Stromal cell of bone marrow (primary cell): ENCODE results near the gene GGT7.
"Not testable (repeated sequence)": the region's sequence is repeated elsewhere in the genome, so short reads cannot be mapped to it uniquely, and the experiment has no call there.

Source experiments
- DNase-seq: peaks from one replicate; pipeline ENCODE4 v3.0.0-alpha.2; 2012; ENCODE audit warnings: low read depth

The GGT7 gene, protein sequence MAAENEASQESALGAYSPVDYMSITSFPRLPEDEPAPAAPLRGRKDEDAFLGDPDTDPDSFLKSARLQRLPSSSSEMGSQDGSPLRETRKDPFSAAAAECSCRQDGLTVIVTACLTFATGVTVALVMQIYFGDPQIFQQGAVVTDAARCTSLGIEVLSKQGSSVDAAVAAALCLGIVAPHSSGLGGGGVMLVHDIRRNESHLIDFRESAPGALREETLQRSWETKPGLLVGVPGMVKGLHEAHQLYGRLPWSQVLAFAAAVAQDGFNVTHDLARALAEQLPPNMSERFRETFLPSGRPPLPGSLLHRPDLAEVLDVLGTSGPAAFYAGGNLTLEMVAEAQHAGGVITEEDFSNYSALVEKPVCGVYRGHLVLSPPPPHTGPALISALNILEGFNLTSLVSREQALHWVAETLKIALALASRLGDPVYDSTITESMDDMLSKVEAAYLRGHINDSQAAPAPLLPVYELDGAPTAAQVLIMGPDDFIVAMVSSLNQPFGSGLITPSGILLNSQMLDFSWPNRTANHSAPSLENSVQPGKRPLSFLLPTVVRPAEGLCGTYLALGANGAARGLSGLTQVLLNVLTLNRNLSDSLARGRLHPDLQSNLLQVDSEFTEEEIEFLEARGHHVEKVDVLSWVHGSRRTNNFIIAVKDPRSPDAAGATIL

DNA sequence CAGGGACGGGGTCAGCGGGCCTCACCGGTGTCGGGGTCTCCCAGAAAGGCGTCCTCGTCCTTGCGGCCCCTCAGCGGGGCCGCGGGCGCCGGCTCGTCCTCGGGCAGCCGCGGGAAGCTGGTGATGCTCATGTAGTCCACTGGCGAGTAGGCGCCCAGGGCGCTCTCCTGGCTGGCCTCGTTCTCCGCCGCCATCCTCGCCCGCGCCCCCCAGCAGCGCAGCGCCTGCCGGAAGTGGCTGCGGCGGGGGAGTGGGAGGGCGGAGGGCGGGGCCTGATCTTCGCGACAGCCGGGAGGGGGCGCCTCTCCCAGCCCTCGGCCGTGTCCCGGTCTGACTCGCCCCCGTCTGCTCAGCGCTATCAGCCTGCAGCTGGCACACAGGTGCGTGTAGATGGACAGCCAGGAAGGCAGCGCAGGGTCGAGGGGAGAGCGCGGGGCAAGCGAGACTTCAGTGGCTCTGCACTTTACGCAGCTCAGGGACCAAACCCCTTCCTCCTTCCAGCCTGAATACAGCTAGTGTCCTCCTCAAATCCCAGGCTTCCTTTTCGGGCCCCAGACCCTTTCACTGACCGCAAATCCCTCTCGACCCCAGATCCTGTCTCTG, at the start of gene GGT7:
GGT7 (minus strand) TSS at position 235 of the 603 bp plus-strand sequence; CDS start at position 194, 41 bp downstream.
- peak; percentile 35 for DNase-seq

GRCh38 chr20:34921436-34921835, 48.8 kb upstream of the GGT7 start:
- DNase-seq = peak; percentile 16

DNA sequence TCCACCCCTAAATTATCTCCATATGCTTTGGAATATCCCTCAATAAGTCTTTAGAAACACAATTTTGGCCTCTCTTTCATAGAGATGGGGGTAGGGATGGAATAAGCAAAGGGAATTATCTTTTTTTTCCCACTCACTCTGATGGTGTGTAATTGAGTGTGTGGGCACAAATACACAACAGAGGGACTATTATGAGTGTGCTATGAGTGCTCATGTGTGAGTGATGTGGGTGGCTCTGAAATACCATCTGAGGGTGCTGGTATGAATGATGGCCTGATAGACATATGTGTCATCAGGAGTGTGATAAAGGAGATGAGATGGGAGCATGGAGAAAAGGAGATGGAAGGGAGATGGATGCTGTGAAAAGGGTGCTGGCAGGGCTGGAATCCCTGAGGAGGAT, 47.4 kb upstream of the GGT7 start:
- DNase-seq = no peak

- no peak for DNase-seq
These were observed 44.2 kb upstream of the GGT7 start for GRCh38 chr20:34916774-34917354.

DNA sequence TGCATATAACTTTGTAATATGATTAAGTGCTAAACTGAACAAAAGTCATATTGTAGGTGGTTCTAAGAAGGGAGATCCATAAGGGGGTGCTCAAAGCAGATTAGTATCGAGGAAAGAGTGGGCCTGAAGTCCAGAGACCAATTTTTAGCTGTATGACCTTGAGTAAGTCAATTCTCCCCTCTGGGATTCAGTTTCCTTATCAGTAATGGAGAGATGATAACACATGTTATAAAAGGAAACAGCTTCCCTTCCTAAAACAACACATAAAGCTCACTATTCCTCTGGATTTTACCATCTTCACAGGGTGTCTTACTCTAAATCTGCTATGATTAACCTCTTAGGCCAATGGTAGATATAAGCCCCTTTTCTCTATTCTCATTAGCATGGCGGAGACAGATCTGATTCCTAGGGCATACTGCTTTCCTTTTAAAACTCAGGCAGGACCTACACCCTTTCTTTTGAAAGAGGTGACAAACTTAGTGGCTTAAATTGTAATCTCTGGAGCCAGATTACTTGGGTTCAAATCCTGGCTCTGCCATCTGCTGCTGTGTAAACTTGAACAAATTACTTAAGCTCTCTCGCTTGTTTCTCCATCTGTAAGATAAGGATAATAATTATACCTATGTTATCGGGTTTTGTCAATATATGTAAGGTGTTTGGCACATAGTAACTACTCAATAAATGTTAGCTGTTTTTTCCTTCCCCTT, 43.2 kb upstream of the GGT7 start:
- DNase-seq = no peak

- DNase-seq = no peak
These were observed 42.5 kb upstream of the GGT7 start for GRCh38 chr20:34915131-34915530.

GRCh38 chr20:34907616-34908469, 35.2 kb upstream of the GGT7 start:
- DNase-seq = peak; percentile 85

DNA sequence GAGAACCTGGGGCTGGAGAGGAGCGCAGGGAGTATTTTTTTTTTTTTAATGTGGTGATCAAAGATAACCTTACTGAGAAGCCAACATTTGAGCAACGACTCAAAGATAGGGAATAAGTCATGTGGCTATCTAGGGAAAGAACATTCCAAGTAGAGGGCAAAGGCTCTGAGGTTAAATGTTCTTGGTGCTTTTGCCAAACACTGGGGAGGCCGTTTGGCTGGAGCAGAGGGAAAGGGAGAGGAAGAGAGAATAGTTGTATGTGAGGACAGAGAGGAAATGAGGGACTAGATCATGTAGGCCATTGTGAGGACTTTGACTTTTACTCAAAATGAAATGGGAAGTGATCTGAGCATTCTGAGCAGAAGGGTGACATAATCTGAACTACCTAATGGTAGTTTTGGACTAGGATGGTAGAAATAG, 31.6 kb upstream of the GGT7 start:
- no peak for DNase-seq

DNA sequence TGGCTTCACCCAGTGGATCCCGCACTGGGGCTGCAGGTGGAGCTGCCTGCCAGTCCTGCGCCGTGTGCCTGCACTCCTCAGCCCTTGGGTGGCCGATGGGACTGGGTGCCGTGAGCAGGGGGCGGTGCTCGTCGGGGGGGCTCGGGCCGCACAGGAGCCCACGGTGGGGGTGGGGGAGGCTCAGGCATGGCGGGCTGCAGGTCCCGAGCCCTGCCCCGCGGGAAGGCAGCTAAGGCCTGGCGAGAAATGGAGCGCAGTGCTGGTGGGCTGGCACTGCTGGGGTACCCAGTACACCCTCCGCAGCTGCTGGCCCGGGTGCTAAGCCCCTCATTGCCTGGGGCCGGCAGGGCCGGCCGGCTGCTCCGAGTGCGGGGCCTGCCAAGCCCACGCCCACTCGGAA, 26.1 kb upstream of the GGT7 start:
- DNase-seq = not testable (repeated sequence)

GRCh38 chr20:34898129-34898528, 25.5 kb upstream of the GGT7 start:
- not testable (repeated sequence) for DNase-seq

DNA sequence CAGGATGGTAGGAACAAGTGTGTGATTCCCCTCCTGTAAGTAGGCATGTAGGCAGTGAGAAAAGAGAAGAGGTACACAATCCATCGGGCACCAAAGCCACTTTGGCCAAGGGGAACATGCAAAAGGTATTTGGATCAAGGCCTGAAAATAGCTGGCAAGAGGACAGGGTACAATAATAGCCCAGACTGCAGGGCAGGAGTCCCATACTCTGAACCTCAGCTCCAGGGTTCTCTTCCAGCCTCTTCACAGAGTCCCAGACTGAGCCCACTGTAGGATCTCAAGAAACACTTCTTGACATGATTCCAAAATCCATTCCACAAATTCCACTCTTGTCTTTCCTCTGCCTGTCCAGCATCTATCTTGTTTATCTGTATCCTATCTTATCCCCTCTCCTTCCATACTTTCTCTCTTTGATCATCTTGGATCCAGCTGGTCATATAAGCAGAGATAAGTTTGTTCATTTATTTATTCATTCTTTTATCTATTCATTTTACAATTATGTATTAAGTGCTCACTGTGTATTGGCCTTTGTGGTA, 23.5 kb upstream of the GGT7 start:
- DNase-seq = no peak

GRCh38 chr20:34895465-34895864, 22.8 kb upstream of the GGT7 start:
- no peak for DNase-seq

DNA sequence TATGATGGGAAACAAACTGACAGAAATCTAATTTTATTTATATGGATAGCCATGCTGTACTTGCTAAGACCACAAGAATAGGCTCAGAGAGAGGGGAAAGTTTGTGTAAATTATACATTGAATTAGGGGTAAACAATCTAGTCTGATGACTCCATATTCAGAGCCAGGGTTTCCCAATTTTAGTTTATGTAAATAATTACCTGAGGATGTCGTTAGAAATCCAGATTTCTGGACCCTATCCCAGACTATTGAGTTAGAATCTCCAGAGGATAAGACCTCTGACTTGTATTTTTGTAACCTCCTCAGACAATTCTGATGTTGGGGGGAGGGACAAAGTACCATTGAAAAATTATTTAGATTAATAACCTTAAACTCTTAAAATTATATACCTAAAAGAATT, 22.1 kb upstream of the GGT7 start:
- no peak for DNase-seq

- DNase-seq = no peak
These were observed 20.0 kb upstream of the GGT7 start for GRCh38 chr20:34892671-34893070.

DNA sequence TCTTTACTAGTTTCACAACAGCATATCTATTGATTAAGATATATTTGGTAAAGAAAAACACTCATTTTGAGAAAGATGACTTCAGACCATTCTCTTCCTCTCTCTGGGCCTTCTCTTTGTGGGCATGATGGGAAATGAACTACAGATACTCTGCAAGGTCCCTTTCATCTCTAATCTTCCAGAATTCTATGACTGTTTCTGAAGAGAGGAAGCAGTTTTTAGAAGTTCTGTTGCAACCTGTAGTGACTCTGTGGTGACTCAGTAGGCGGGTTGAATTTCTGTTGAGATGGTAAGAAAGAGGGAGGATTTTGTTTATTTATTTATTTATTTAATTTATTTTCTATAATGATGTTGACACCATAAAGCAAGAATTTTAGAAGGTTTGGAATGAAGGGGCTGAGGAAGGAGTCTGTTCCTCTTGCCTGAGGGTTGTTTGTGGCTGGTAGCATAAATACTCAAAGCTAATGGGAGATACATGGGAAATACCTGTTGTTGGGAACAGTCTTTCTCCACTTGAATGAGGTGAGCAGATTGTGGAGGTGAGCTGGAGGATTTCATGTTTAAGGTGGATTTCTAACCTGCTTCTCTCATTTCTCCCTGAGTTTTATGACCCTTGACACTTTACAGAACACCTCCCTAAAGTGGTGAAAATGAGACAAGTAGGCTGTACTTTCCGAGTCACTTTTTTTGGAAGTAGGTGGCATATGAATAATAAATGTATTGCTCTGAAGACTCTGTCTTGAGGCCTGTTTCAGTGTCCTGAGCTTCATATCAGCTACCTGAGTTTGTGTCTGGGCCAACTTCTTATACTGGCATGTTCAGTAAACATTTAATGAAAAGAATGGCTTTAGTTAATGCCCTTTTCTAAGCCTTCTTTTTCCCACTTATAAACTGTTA, 18.8 kb upstream of the GGT7 start:
- peak; percentile 59 for DNase-seq

DNA sequence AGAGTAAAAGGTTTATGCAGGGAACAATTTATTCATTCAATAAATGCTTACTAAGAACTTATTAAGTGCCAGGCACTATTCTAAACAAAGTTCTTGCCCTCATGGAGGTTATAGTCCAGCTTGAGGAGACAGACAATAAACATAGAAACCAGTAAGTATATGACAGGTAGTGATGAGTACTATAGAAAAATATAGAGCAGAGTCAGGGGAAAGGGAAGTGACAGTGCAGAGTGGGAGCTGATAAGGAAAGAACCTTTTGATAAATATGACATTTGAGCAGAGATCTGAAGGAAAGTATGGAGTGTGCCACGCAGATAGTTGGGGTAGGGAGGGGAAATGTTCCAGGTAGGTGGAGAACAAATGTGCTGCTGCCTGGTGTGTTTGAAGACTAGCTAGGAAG, 15.8 kb upstream of the GGT7 start:
- no peak for DNase-seq

DNA sequence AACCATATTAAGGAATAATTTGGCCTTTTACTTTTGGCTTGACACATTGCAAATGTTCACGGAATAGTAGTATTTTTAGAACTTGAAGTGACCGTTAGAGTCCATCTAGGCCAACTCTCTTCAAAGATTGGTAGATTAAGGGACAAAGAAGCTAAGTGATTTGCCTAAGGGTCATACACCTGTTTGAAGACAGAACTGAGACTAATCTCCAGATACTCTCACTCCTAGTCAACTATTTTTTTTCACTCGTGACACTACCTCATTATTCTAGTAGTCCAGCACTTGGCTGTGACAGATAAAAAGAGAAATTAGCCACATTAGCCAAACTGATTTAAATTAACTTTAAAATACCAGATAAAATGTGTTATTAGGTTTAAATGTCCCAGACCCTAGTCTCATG, 14.4 kb upstream of the GGT7 start:
- DNase-seq = no peak

DNA sequence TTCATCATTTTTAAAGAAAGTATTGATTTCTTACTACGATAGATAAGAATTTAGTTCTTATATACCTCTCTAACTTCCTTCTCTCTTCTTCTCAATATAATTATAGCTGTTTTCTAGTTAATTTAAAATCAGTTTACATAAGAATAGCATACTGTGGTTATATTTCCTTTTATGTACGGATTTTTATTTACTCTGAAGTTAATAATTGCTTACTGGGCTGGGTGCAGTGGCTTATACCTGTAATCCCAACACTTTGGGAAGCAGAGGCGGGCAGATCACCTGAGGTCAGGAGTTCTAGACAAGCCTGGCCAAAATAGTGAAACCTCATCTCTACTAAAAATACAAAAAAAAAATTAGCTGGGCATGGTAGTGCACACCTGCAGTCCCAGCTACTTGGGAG, 13.5 kb upstream of the GGT7 start:
- no peak for DNase-seq

- DNase-seq = no peak
These were observed 11.6 kb upstream of the GGT7 start for GRCh38 chr20:34884260-34884659.

GRCh38 chr20:34883809-34884208, 11.2 kb upstream of the GGT7 start:
- no peak for DNase-seq
